GM19193 (cell line): ENCODE measurements around the gene KIAA1328.

ENCODE experiments used
- POLR2A ChIP-seq: IDR thresholded peaks from 4 replicates; pipeline ENCODE4 v1.6.1; 2011; ENCODE audit not compliant: insufficient read depth, insufficient read length; ENCODE audit errors: extremely low read depth

Gene KIAA1328

GRCh38 chr18:37252854-37253393, 424.0 kb downstream of the KIAA1328 start:
- TF ChIP-seq POLR2A = no peak

GRCh38 chr18:37253394-37254235, 424.7 kb downstream of the KIAA1328 start:
- no peak for TF ChIP-seq POLR2A

- no peak for TF ChIP-seq POLR2A
Observed at GRCh38 chr18:37254236-37254754, 425.4 kb downstream of the KIAA1328 start.

GRCh38 chr18:37254973-37255372, 426.0 kb downstream of the KIAA1328 start:
- no peak for TF ChIP-seq POLR2A

GRCh38 chr18:37258131-37258530, 429.2 kb downstream of the KIAA1328 start:
- TF ChIP-seq POLR2A = no peak

- no peak for TF ChIP-seq POLR2A
Observed at GRCh38 chr18:37258819-37259218, 429.9 kb downstream of the KIAA1328 start.

- TF ChIP-seq POLR2A = no peak
Observed at GRCh38 chr18:37259711-37260110, 430.8 kb downstream of the KIAA1328 start.

GRCh38 chr18:37260367-37261093, 431.6 kb downstream of the KIAA1328 start:
- TF ChIP-seq POLR2A = no peak

GRCh38 chr18:37261246-37261840, 432.4 kb downstream of the KIAA1328 start:
- TF ChIP-seq POLR2A = no peak

GRCh38 chr18:37261988-37262387, 433.1 kb downstream of the KIAA1328 start:
- TF ChIP-seq POLR2A = no peak

- TF ChIP-seq POLR2A = no peak
Observed at GRCh38 chr18:37264956-37265355, 436.0 kb downstream of the KIAA1328 start.

GRCh38 chr18:37265382-37265781, 436.5 kb downstream of the KIAA1328 start:
- TF ChIP-seq POLR2A = no peak

GRCh38 chr18:37266290-37266689, 437.4 kb downstream of the KIAA1328 start:
- no peak for TF ChIP-seq POLR2A

- no peak for TF ChIP-seq POLR2A
Observed at GRCh38 chr18:37270038-37270665, 441.2 kb downstream of the KIAA1328 start.

- TF ChIP-seq POLR2A = no peak
Observed at GRCh38 chr18:37270666-37271052, 441.7 kb downstream of the KIAA1328 start.
